ENCODE data around the gene ZDHHC5. TPM values are rescaled to one million over a fixed set of nuclear protein-coding genes. Genes with fewer than 3 reads are reported as not detected.
A peak's percentile ranks its signal among the peaks of the same experiment; 100 is the strongest.

The ZDHHC5 gene
- total RNA-seq, 1 donor from 2014 or later = 42.3 TPM

DNA sequence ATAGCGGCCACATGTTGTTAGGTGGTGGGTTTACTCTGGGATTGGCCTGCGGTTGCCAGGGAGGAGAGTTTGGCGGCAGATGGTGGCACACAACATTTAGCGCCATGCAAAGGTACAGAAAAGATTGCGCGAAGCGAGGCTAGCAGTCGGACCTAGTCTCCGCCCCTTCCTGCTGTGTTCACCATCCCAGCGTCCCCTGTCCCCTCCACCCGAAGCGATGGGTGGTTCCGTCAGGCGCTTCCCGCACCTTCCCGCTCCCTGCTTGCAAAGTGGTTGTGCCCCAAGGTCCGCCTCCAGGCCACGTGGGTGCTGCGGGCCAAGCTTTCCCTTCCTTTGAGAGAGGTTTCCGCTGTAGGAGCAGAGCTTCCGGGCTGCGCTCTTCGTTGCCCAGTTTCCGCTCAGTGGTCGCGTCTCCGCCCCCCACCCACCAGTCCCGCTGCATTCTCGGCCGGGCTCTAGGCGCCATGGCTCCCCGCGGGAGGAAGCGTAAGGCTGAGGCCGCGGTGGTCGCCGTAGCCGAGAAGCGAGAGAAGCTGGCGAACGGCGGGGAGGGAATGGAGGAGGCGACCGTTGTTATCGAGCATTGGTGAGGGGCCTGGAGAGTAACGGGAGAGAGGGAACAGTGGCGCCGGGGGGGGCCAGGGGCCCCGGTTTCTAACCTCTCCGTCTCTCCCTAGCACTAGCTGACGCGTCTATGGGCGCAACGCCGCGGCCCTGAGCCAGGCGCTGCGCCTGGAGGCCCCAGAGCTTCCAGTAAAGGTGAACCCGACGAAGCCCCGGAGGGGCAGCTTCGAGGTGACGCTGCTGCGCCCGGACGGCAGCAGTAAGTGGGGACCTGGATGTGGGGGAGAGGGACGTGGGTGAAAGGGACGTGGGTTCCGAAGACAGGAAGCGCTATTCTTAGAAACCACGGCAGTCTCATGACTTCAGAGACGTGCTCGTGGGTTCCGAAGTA is 73.5 kb downstream of the ZDHHC5 start, which contains the start of gene SELENOH:
Gene SELENOH, plus strand, starts transcription at position 360 of the 955 bp plus-strand sequence. Its CDS starts 105 bp downstream, at position 465.
- Mint-ChIP-seq H3K4me1 (ENCODE audit: low read depth, unreplicated experiment) (peaks cover 13% of the 10 kb centered on the region), H3K27me3 (ENCODE audit: unreplicated experiment) (peaks cover 8% of the 10 kb centered on the region), H3K36me3 (ENCODE audit: unreplicated experiment) (peaks cover 4% of the 10 kb centered on the region), H3K9me3 (ENCODE audit: unreplicated experiment) (peaks cover 3% of the 10 kb centered on the region), H3K4me3 (ENCODE audit: unreplicated experiment) (peak within 1 kb of the TSS; percentile 99), H3K27ac (ENCODE audit: unreplicated experiment) (peak within 1 kb of the TSS; percentile 96)
- DNase-seq = peak; percentile 95
- TF ChIP-seq, protein P1, sequence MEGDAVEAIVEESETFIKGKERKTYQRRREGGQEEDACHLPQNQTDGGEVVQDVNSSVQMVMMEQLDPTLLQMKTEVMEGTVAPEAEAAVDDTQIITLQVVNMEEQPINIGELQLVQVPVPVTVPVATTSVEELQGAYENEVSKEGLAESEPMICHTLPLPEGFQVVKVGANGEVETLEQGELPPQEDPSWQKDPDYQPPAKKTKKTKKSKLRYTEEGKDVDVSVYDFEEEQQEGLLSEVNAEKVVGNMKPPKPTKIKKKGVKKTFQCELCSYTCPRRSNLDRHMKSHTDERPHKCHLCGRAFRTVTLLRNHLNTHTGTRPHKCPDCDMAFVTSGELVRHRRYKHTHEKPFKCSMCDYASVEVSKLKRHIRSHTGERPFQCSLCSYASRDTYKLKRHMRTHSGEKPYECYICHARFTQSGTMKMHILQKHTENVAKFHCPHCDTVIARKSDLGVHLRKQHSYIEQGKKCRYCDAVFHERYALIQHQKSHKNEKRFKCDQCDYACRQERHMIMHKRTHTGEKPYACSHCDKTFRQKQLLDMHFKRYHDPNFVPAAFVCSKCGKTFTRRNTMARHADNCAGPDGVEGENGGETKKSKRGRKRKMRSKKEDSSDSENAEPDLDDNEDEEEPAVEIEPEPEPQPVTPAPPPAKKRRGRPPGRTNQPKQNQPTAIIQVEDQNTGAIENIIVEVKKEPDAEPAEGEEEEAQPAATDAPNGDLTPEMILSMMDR (IDR thresholded peaks at IDR 0.05; ENCODE audit: partially characterized antibody, unreplicated experiment) = no peak

DNA sequence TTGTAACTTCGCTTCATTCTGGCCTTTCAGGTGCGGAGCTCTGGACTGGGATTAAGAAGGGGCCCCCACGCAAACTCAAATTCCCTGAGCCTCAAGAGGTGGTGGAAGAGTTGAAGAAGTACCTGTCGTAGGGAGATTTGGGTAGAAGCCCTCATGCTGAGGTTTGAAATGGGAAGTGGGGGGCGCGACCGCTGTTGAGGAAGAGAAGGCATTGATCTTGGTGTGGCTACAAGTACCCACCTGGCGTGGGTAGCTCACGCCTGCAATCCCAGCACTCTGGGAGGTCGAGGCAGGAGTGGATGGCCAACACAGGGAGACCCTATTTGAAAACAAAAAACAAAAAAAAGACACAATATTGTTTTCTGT is 74.2 kb downstream of the ZDHHC5 start:
- TF ChIP-seq, protein P1 (IDR thresholded peaks at IDR 0.05; ENCODE audit: partially characterized antibody, unreplicated experiment) = no peak
- H3K9me3 Mint-ChIP-seq (ENCODE audit: unreplicated experiment) = peaks cover 3% of the 10 kb centered on the region
- peak overlapping the region; percentile 99 for H3K4me3 Mint-ChIP-seq (ENCODE audit: unreplicated experiment)
- no peak for DNase-seq
- H3K27ac Mint-ChIP-seq (ENCODE audit: unreplicated experiment) = peak overlapping the region; percentile 24
- peaks cover 15% of the 10 kb centered on the region for H3K4me1 Mint-ChIP-seq (ENCODE audit: low read depth, unreplicated experiment)
- peaks cover 4% of the 10 kb centered on the region for H3K36me3 Mint-ChIP-seq (ENCODE audit: unreplicated experiment)
- peaks cover 8% of the 10 kb centered on the region for H3K27me3 Mint-ChIP-seq (ENCODE audit: unreplicated experiment)

DNA sequence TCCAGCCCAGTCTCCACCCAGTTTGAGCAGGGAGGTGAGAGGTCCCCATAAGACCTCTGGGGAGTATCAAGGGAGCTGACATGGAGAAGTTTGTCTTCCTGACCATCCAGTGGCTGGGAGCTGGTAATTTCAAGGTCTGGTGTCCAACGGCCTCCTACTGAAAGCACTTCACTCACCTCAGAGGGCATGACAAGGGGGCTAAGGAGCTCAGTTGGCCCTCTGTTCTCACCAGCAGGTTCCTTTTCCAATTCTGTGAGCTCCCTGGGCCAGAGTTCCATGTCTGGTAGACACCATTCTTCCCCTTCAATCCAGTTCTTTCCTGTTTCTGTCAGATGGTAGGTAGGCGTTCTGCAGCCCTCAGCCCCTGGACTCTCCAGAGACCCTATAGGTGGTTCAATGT is 76.4 kb downstream of the ZDHHC5 start:
- no peak overlapping the region for H3K4me3 Mint-ChIP-seq (ENCODE audit: unreplicated experiment)
- no peak for DNase-seq
- no peaks in the 10 kb centered on the region for H3K36me3 Mint-ChIP-seq (ENCODE audit: unreplicated experiment)
- peaks cover 15% of the 10 kb centered on the region for H3K4me1 Mint-ChIP-seq (ENCODE audit: low read depth, unreplicated experiment)
- H3K27me3 Mint-ChIP-seq (ENCODE audit: unreplicated experiment) = peaks cover 8% of the 10 kb centered on the region
- H3K27ac Mint-ChIP-seq (ENCODE audit: unreplicated experiment) = no peak overlapping the region
- TF ChIP-seq, protein P1 (IDR thresholded peaks at IDR 0.05; ENCODE audit: partially characterized antibody, unreplicated experiment) = no peak
- peaks cover 3% of the 10 kb centered on the region for H3K9me3 Mint-ChIP-seq (ENCODE audit: unreplicated experiment)

DNA sequence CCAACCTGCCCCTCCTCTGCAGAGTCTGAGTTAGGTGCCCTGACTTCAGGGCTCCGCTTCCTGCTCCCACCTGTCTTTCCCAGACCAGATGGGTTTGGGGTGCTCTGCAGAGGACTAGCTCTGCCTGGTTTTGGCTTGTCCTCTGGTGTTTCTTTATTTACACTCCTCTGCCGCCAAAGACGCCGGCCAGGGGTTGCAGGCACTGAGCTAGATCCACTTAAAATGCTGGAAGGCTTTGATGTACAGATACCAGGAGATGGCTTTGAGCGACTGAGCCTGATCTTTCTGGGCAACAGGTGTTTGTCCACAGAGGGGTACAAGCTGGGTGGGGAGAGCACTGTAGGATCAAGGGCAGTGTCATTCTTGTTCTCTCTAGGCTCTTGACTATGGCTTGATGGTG is 77.3 kb downstream of the ZDHHC5 start:
- no peak overlapping the region for H3K4me3 Mint-ChIP-seq (ENCODE audit: unreplicated experiment)
- H3K4me1 Mint-ChIP-seq (ENCODE audit: low read depth, unreplicated experiment) = peaks cover 12% of the 10 kb centered on the region
- H3K9me3 Mint-ChIP-seq (ENCODE audit: unreplicated experiment) = peaks cover 3% of the 10 kb centered on the region
- no peak for DNase-seq
- H3K27ac Mint-ChIP-seq (ENCODE audit: unreplicated experiment) = no peak overlapping the region
- H3K36me3 Mint-ChIP-seq (ENCODE audit: unreplicated experiment) = no peaks in the 10 kb centered on the region
- TF ChIP-seq, protein P1 (IDR thresholded peaks at IDR 0.05; ENCODE audit: partially characterized antibody, unreplicated experiment) = no peak
- peaks cover 8% of the 10 kb centered on the region for H3K27me3 Mint-ChIP-seq (ENCODE audit: unreplicated experiment)

DNA sequence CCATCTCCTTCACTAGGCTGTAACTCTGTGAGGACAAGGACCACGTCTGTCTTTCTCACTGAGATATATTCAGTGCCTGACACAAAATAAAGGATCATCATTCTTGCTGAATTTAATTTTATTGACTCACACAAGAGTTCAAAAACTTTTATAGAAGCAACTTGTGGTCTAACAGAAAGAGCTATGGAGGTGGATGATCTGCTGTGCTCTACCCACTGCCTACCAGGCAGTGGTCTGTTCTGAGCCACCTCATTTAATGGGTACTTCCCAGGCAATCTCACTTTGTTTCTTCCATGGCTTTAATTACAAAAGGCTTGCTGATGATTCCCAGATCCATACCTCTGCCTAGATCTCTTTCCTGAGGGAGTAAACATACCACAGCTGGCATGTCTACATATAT is 79.0 kb downstream of the ZDHHC5 start:
- H3K27me3 Mint-ChIP-seq (ENCODE audit: unreplicated experiment) = peaks cover 3% of the 10 kb centered on the region
- H3K9me3 Mint-ChIP-seq (ENCODE audit: unreplicated experiment) = no peaks in the 10 kb centered on the region

More for the DNA sequence above, 79.0 kb downstream of the ZDHHC5 start:
- TF ChIP-seq, protein P1 (IDR thresholded peaks at IDR 0.05; ENCODE audit: partially characterized antibody, unreplicated experiment) = no peak
- no peak overlapping the region for H3K4me3 Mint-ChIP-seq (ENCODE audit: unreplicated experiment)
- peaks cover 12% of the 10 kb centered on the region for H3K4me1 Mint-ChIP-seq (ENCODE audit: low read depth, unreplicated experiment)
- H3K36me3 Mint-ChIP-seq (ENCODE audit: unreplicated experiment) = no peaks in the 10 kb centered on the region
- DNase-seq = no peak
- no peak overlapping the region for H3K27ac Mint-ChIP-seq (ENCODE audit: unreplicated experiment)
